Upper lobe of left lung (tissue), 6 donors: ENCODE measurements around the gene QKI. TPM values are rescaled to one million over a fixed set of nuclear protein-coding genes. Genes with fewer than 3 reads are reported as not detected.

Experiments used
- ATAC-seq, 2 donors: fragments of 200-7000 bp; cut with Tn5 transposase; one replicate each; pipeline ENCODE4 v1.9.1; 2022; ENCODE audit warnings: mild to moderate bottlenecking in 2 of 2, moderate library complexity in 2 of 2; ENCODE audit not compliant: low FRiP score in 2 of 2
- DNase-seq, 2 donors: peaks; one replicate each; pipeline ENCODE4 v3.0.0-alpha.2; 2019 to 2020
- H3K27ac ChIP-seq, 4 donors: fragments of 200-600 bp; sonication (generic); one replicate each; pipeline ENCODE4 v1.5.1; 2016 to 2019
- H3K27me3 ChIP-seq, 4 donors: fragments of 200-600 bp; sonication (generic); one replicate each; pipeline ENCODE4 v1.5.1; 2017 to 2019
- H3K36me3 ChIP-seq, 4 donors: fragments of 200-600 bp; sonication (generic); one replicate each; pipeline ENCODE4 v1.5.1; 2016 to 2019
- H3K4me1 ChIP-seq, 4 donors: fragments of 200-600 bp; sonication (generic); one replicate each; pipeline ENCODE4 v1.5.1; 2018 to 2019
- H3K4me3 ChIP-seq, 4 donors: fragments of 200-600 bp; sonication (generic); one replicate each; pipeline ENCODE4 v1.5.1; 2017 to 2019; ENCODE audit warnings: mild to moderate bottlenecking in 2 of 4, moderate library complexity in 1 of 4
- H3K9me3 ChIP-seq, 4 donors: fragments of 200-600 bp; sonication (generic); one replicate each; pipeline ENCODE4 v1.5.1; 2018 to 2019
- EP300 ChIP-seq, 4 donors: sonication (generic); formaldehyde crosslinking; IDR thresholded peaks; one replicate each; pipeline ENCODE4 v1.5.1; 2017; ENCODE audit warnings: antibody characterized with exemption in 4 of 4, control low read depth in 2 of 4
- POLR2A ChIP-seq, 4 donors: fragments of 450-650 bp; IDR thresholded peaks; one replicate each; pipeline ENCODE4 v1.5.1; 2016 to 2017; ENCODE audit warnings: antibody characterized with exemption in 4 of 4, mild to moderate bottlenecking in 2 of 4
- POLR2AphosphoS5 ChIP-seq, 2 donors: sonication (generic); formaldehyde crosslinking; IDR thresholded peaks; one replicate each; pipeline ENCODE4 v1.5.1; 2017; ENCODE audit warnings: antibody characterized with exemption in 2 of 2
- WGBS, 2 donors: methylation state at CpG; one replicate each; pipeline ENCODE4 v1.1.5; 2017 to 2018; 5-methylcytosine and 5-hydroxymethylcytosine counted together
- total RNA-seq, 6 donors: library from RNA; depleted of rRNA in 4 of 6; stranded (reverse); fragments of >200 nt in 4 of 6; gene quantifications; one replicate each; pipeline versions ENCODE4 v1.1.0 to v1.2.1, GENCODE V29; 2016 to 2021
- TF ChIP-seq, protein P1 (sequence below), 6 experiments: fragments of 450-650 bp in 4 of 6; fragments of 200-600 bp in 2 of 6; sonication (generic) in 2 of 6; IDR thresholded peaks; one replicate each; pipeline ENCODE4 v1.5.1; 2016 to 2019; ENCODE audit warnings: antibody characterized with exemption in 6 of 6
- donor health status: DM: no; HTN: no; CAD: no; lungs with moderate emphysema.
- donor health status: DM: no; HTN: yes; CAD: no; lungs with severe emphysema.

Gene QKI
- total RNA-seq, 6 donors from 2014 or later = 181 to 273 (median 226) TPM

DNA sequence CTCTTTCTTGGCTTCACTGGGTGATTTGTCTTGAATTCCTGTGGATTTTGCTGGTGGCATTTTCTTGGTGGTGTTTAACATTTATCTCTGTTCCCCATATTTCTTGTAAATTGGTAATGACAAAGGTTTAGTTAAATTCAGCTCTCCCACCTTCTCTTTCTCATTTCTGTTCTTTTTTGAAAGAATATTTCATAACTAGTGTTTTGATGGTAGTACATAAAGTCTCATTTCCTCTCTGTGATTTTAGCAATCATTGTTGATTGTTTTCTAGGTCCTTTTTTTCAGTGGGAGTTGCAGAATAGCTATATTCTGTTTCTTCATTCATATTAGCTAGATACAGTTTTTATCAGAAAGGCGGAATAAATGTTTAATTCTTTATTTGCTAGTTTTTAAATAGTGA, 73.1 kb downstream of the QKI start:
- ATAC-seq = peak in 1 of 2 donors; percentile 16
- Histone ChIP-seq H3K27ac (peak overlapping the region in 2 of 4 donors; percentile 40 to 53), H3K27me3 (no peaks in the 10 kb centered on the region), H3K36me3 (no peaks in the 10 kb centered on the region), H3K9me3 (no peaks in the 10 kb centered on the region), H3K4me1 (peaks cover 33 to 55% (median 49%) of the 10 kb centered on the region in 4 donors), H3K4me3 (no peak overlapping the region)
- TF ChIP-seq POLR2A (IDR thresholded peaks at IDR 0.05) (no peak), POLR2AphosphoS5 (IDR thresholded peaks at IDR 0.05) (no peak), EP300 (IDR thresholded peaks at IDR 0.05) (no peak)
- TF ChIP-seq, protein P1, sequence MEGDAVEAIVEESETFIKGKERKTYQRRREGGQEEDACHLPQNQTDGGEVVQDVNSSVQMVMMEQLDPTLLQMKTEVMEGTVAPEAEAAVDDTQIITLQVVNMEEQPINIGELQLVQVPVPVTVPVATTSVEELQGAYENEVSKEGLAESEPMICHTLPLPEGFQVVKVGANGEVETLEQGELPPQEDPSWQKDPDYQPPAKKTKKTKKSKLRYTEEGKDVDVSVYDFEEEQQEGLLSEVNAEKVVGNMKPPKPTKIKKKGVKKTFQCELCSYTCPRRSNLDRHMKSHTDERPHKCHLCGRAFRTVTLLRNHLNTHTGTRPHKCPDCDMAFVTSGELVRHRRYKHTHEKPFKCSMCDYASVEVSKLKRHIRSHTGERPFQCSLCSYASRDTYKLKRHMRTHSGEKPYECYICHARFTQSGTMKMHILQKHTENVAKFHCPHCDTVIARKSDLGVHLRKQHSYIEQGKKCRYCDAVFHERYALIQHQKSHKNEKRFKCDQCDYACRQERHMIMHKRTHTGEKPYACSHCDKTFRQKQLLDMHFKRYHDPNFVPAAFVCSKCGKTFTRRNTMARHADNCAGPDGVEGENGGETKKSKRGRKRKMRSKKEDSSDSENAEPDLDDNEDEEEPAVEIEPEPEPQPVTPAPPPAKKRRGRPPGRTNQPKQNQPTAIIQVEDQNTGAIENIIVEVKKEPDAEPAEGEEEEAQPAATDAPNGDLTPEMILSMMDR (IDR thresholded peaks at IDR 0.05) = no peak
- no peak for DNase-seq
- 83 to 97% methylated on average over 1 of the region's 1 CpG for WGBS, 2 donors

DNA sequence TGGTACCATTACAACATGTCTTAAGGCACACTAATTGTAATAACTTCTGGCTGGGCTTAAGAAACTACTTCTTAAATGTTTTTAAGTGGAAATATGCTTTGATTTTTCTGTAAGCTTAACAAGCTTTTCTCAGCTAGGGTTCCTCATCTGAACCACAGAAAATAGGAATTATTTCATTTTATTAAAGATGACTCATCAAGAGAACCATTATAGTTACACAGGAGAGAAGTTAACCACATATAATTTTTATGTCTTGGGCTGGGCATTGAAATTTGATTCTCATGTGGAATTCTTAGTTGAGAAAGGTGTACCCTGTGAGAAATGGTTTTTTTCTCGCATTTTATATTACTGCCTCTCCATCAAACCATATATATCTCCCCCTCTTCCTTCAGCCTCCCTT, 75.1 kb downstream of the QKI start:
- peaks cover 33 to 55% (median 49%) of the 10 kb centered on the region in 4 donors for H3K4me1 ChIP-seq
- WGBS, 2 donors = 97 to 100% methylated on average over 1 of the region's 1 CpG
- H3K27ac ChIP-seq = peak overlapping the region; percentile 9 to 76 (median 60)

DNA sequence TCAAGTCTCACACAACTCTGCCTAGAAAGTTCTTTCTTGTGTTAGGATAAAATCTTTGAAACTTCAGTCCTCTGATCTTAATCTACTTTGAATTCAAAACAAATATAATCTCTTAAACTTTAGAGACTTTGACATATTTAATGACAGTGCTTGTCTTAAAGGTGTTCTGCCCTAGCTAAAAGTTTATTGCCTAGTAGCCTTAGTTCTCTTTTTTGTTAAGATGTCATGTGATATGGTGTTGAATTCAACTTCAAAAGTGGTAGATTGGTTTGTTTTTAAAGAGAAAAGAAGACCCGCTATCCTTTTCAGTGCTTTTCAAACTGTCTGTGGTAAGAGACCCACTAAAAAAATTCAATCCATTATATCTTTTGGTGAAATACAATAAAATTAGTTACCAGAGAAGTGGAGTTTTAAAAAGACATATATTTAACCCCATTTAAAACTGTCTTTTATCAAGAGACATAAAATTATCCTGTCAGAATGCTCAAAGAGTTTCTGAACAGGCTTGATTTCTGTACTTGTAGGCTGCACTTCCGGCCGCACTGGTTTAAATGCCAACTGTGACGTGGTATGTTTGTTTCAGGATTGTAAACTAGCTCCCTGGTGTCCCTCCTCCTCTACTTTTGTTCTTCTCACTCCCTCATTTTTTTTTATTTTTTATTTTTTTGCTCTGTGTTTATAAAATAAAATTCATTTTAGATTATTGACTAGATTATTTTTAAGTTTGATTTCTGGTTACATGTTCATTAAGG, 76.5 kb downstream of the QKI start:
- no peaks in the 10 kb centered on the region for H3K27me3 ChIP-seq
- ATAC-seq = peak in 1 of 2 donors; percentile 55
- peaks cover 33 to 53% (median 45%) of the 10 kb centered on the region in 4 donors for H3K4me1 ChIP-seq
- TF ChIP-seq EP300 (IDR thresholded peaks at IDR 0.05) = no peak
- TF ChIP-seq, protein P1 (IDR thresholded peaks at IDR 0.05) = no peak
- TF ChIP-seq POLR2AphosphoS5 (IDR thresholded peaks at IDR 0.05) = peak in 1 of 2 donors; percentile 31
- TF ChIP-seq POLR2A (IDR thresholded peaks at IDR 0.05) = no peak
- H3K27ac ChIP-seq = peak overlapping the region; percentile 26 to 76 (median 60)
- WGBS, 2 donors = 39 to 42% methylated on average over 4 of the region's 4 CpGs
- DNase-seq = peak in 1 of 2 donors; percentile 75
- no peaks in the 10 kb centered on the region for H3K9me3 ChIP-seq
- H3K4me3 ChIP-seq = no peak overlapping the region
- no peaks in the 10 kb centered on the region for H3K36me3 ChIP-seq

More for the DNA sequence above, 75.1 kb downstream of the QKI start:
- no peaks in the 10 kb centered on the region for H3K27me3 ChIP-seq
- no peaks in the 10 kb centered on the region for H3K36me3 ChIP-seq
- ATAC-seq = peak in 1 of 2 donors; percentile 20
- TF ChIP-seq, protein P1 (IDR thresholded peaks at IDR 0.05) = no peak
- no peak for TF ChIP-seq EP300 (IDR thresholded peaks at IDR 0.05)
- TF ChIP-seq POLR2AphosphoS5 (IDR thresholded peaks at IDR 0.05) = no peak
- TF ChIP-seq POLR2A (IDR thresholded peaks at IDR 0.05) = no peak
- no peaks in the 10 kb centered on the region for H3K9me3 ChIP-seq
- no peak overlapping the region for H3K4me3 ChIP-seq
- no peak for DNase-seq

DNA sequence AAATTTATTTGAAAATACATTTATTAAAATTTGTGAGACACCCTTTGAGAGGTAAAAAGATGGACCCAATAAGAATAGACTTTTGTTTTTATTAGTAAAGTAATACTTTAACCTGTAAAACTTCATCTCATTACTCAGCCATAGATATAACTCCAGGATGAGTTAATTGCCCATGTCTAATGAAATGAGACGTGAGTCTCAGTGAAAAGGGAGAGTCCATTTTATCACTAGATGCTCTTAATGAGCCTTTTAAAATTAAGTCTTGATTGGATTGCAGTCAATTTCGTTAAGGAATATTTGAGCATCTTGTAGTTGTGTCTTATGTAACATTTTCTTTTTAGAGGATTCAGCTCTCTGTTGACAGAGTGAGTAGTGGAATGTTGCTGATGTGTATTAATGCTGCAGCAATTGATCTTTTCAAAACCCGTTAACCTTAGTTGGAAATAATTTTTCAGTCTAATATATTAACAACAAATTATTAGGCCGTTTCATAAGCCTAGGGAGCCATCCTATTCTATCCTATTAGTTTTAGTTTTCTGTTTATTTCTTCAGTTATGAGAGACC, 77.3 kb downstream of the QKI start:
- Histone ChIP-seq H3K4me3 (no peak overlapping the region), H3K4me1 (peaks cover 33 to 52% (median 40%) of the 10 kb centered on the region in 4 donors), H3K36me3 (no peaks in the 10 kb centered on the region), H3K27me3 (no peaks in the 10 kb centered on the region), H3K9me3 (no peaks in the 10 kb centered on the region), H3K27ac (peak overlapping the region in 2 of 4 donors; percentile 73 to 76)
- 69 to 76% methylated on average over 4 of the region's 4 CpGs for WGBS, 2 donors
- ATAC-seq (no peak), DNase-seq (no peak)
- TF ChIP-seq POLR2A (IDR thresholded peaks at IDR 0.05) = no peak
- TF ChIP-seq POLR2AphosphoS5 (IDR thresholded peaks at IDR 0.05) = no peak
- no peak for TF ChIP-seq EP300 (IDR thresholded peaks at IDR 0.05)
- TF ChIP-seq, protein P1 (IDR thresholded peaks at IDR 0.05) = no peak
